Measurements from ENCODE around the gene CCDC152. TPM values are rescaled to one million over a fixed set of nuclear protein-coding genes. Genes with fewer than 3 reads are reported as not detected.

CCDC152 gene
- total RNA-seq, 1 experiment from 2014 or later = 0.13 TPM

DNA sequence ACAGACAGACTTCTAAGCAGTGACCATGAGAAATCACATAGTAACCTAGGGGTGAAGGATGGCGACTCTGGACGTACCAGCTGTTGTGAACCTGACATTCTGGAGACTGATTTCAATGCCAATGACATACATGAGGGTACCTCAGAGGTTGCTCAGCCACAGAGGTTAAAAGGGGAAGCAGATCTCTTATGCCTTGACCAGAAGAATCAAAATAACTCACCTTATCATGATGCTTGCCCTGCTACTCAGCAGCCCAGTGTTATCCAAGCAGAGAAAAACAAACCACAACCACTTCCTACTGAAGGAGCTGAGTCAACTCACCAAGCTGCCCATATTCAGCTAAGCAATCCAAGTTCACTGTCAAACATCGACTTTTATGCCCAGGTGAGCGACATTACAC, 38.0 kb upstream of the CCDC152 start:
- Histone ChIP-seq H3K9ac (ENCODE audit: extremely low read depth, insufficient read length, low read length) (no peak overlapping the region), H2BK12ac (ENCODE audit: insufficient read length, low read depth, low read length) (no peak overlapping the region), H3K23me2 (ENCODE audit: insufficient read length, low read depth, low read length, poor library complexity, severe bottlenecking) (no peaks in the 10 kb centered on the region), H3K4ac (ENCODE audit: low read depth, low read length) (no peak overlapping the region), H3K23ac (ENCODE audit: insufficient read length, low read depth, low read length) (no peak overlapping the region), H3K4me2 (ENCODE audit: insufficient read depth, insufficient read length, low read length) (no peak overlapping the region), H3T11ph (ENCODE audit: low read length) (no peak overlapping the region), H2BK15ac (ENCODE audit: low read depth, low read length) (no peak overlapping the region), H3K4me1 (ENCODE audit: insufficient read depth, low read length) (no peaks in the 10 kb centered on the region), H4K20me1 (ENCODE audit: control insufficient read depth, insufficient read depth, insufficient read length) (no peaks in the 10 kb centered on the region), H3K9me3 (ENCODE audit: control insufficient read depth, low read depth, low read length) (no peaks in the 10 kb centered on the region), H2BK5ac (ENCODE audit: insufficient read length, low read length) (no peak overlapping the region), H2AFZ (ENCODE audit: low read length) (no peak overlapping the region), H3K14ac (ENCODE audit: insufficient read depth, low read length) (no peak overlapping the region), H2BK120ac (ENCODE audit: low read depth, low read length, poor library complexity, severe bottlenecking) (no peak overlapping the region), H3K79me2 (ENCODE audit: insufficient read depth, low read length) (no peaks in the 10 kb centered on the region), H3K56ac (ENCODE audit: insufficient read length, low read depth, low read length) (no peak overlapping the region), H4K8ac (replicated peaks; ENCODE audit: insufficient read length, low read depth, low read length) (no peak overlapping the region), H3K27me3 (ENCODE audit: insufficient read depth, low read length) (no peaks in the 10 kb centered on the region), H2AK5ac (ENCODE audit: insufficient read length, low read length) (no peak overlapping the region), H3K79me1 (ENCODE audit: insufficient read depth, low read depth, low read length, poor library complexity, severe bottlenecking) (no peaks in the 10 kb centered on the region), H4K5ac (ENCODE audit: insufficient read length, low read depth, low read length) (no peak overlapping the region), H3K18ac (ENCODE audit: insufficient read length, low read depth, low read length) (no peak overlapping the region), H2BK20ac (ENCODE audit: low read depth, low read length, poor library complexity, severe bottlenecking) (no peak overlapping the region), H4K91ac (ENCODE audit: insufficient read length, low read depth, low read length) (no peak overlapping the region), H3K27ac (ENCODE audit: insufficient read length, low read depth, low read length) (no peak overlapping the region)
- no peaks in the 10 kb centered on the region for H3K4me1 Mint-ChIP-seq
- DNase-seq = no peak
- no peaks in the 10 kb centered on the region for H3K9me3 Mint-ChIP-seq
- WGBS (ENCODE audit: extremely low coverage, insufficient read length, low lambda C conversion rate) = no CpG with 5 or more reads among the region's 4 CpGs
- H3K27ac Mint-ChIP-seq = no peak overlapping the region
- H3K4me3 Mint-ChIP-seq = no peak overlapping the region
- no peak for TF ChIP-seq CTCF (conservative IDR thresholded peaks at IDR 0.05)
- no peaks in the 10 kb centered on the region for H3K36me3 Mint-ChIP-seq (ENCODE audit: insufficient read depth in 1 of 3, low read depth in 3 of 3)
- H3K27me3 Mint-ChIP-seq (ENCODE audit: low read depth) = no peaks in the 10 kb centered on the region
